Activated CD4-positive, alpha-beta T cell treated with anti-CD3 and anti-CD28 coated beads for 4 hours (primary cell): ENCODE measurements around the gene TRIM71.
"Not testable (repeated sequence)": the region's sequence is repeated elsewhere in the genome, so short reads cannot be mapped to it uniquely, and the experiment has no call there.

Experiments
- DNase-seq, 2 donors: peaks; one replicate each; pipeline ENCODE4 v3.0.0-alpha.2; 2020

TRIM71 gene

GRCh38 chr3:32844322-32844654, 26.5 kb downstream of the TRIM71 start:
- DNase-seq = no peak

- no peak for DNase-seq
Measured at GRCh38 chr3:32844914-32845313, 27.1 kb downstream of the TRIM71 start.

DNA sequence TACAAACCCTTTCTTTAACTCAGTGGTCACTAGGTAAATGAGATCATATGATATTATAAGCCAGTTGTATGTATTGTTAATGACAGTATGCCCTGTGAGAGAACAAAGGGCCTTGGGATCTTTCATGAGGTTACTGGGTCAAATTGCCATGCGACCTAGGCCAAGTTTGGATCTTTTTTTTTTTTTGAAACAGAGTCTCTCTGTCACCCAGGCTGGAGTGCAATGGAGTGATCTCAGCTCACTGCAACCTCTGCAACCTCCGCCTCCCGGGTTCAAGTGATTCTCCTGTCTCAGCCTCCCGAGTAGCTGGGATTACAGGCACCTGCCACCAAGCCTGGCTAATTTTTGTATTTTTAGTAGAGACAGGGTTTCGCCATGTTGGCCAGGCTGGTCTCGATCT, 27.7 kb downstream of the TRIM71 start:
- not testable (repeated sequence) for DNase-seq

GRCh38 chr3:32847045-32847444, 29.2 kb downstream of the TRIM71 start:
- DNase-seq = not testable (repeated sequence)

DNA sequence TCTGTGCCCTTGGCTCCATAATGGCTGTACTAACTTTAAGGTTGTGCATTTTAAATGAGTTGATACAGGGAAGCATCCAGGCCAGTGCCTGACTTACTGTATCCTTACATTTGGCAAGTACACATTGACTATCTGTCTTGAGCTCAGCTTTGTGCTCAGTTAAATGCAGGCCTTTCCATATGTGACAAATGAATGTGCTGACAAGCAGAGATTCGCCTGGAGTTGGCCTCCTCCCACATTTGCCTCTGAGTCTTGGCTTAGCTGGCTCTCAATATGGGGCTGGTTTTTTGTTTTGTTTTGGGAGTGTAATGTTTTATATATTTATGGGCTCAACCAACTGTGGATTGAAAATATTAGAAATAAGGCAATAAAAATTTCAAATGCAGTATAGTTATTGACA, 29.7 kb downstream of the TRIM71 start:
- DNase-seq = no peak

DNA sequence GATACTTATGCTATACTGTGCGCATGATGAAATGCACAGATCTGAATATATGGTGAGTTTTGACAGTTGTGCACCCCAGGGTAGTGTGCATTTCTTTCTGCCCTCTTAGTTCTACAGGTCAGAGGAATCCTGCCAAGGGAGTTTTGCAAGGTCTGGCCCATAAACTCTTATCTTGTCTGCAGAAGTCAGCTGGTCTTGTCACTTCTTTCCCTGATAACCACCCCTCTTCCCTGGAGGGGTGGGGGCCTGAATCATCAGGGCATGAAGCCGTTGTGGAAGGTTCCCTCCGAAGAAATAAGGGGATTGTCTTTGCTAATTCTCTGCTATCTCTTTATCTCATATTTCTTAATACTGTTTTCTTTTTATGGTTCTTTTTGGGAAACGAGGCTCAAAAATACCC, 30.4 kb downstream of the TRIM71 start:
- no peak for DNase-seq

DNA sequence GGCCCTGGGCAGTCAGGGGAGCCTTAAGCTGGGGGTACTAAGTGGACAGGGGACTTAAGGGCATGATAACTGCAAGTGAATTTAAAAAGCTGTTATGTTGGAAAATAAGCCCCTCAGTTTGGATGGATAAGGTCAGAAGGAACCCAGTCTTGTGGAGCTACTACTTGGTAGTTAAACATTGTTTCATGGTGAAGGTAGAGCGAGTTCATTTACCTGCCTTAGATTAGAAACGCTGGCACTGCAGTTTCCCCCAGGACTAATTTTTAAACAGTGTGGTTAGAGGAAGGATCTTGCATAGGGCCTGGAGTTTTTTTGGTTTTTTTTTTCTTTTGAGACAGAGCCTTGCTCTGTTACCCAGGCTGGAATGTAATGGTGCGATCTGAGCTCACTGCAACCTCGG, 31.2 kb downstream of the TRIM71 start:
- DNase-seq = no peak

- DNase-seq = no peak
Measured at GRCh38 chr3:32850226-32850625, 32.4 kb downstream of the TRIM71 start.

DNA sequence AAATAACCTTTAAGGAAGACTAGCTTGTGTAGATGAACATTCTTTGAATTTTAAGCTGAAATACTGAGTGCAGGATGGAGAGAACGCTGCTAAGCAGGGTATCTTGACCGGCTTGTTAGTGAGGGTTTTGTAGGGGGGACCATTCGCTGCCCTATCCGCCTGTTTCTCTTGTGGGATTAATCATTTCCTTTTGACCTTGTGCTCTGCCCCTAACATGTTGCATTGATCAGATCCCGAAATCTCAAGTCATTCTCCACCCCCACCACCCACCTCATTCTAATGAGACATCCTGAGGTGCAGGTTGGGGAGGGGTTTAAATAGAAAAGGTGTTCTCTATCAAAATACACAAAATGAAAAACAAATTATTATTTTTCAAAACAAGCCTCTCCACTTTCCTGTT, 32.8 kb downstream of the TRIM71 start:
- DNase-seq = no peak

- no peak for DNase-seq
Measured at GRCh38 chr3:32852146-32852545, 34.3 kb downstream of the TRIM71 start.

GRCh38 chr3:32855350-32855953, 37.7 kb downstream of the TRIM71 start:
- no peak for DNase-seq

DNA sequence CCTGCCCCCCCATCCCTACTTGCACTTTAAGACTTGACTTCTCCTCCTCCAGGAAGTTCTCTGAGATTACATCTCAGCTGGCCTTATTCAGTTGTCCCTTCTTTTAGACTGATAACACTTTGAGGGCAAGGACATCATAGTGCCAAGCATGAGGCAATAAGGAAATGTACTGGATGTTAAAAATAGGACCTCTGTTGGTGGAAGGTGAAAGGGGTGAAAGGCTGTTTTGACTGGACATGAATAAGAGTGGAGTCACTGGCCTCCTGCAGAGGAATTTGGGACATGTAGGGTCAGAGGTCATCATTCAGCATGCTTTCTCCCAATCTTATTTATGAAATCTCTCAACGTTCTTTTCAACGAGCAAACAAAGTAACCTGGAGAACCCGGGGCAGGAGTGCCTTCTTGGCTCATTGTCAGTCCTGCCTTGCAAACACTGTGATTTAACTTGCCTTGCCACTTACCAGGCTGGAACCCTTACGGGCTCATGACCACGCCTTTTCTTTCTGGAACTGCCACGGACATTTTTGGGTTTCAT, 38.6 kb downstream of the TRIM71 start:
- no peak for DNase-seq

DNA sequence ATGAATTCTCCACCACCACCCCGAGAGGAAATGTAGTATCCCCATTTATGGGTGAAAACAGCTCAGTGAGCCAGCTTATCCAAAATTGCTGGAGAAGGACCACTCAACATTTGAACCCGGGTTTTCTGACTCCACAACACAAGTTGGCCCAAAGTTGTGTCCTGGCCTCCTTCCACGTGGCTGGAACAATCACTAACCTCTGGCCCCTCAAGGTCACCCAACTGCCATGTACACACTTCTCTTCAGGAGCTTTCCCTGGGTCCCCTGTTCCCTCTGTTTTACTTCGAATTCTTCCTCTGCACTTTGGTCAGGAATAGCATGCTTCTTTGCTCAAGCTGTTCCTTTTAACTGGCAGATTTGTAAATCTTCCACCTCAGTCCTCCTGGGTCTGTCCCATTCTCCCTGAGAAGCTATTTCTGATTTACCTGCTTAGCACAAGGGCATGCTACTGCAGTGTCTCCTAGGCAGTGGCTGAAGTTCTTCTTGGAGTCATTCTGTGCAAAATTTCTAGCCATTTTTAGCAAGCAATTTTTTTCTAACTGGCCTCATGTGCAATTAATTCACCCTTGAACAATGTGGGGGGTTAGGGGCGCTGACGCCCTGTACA, 39.2 kb downstream of the TRIM71 start:
- no peak for DNase-seq

- DNase-seq = no peak
Measured at GRCh38 chr3:32857921-32858320, 40.1 kb downstream of the TRIM71 start.

- DNase-seq = no peak
Measured at GRCh38 chr3:32859604-32860237, 41.9 kb downstream of the TRIM71 start.

GRCh38 chr3:32860499-32860898, 42.7 kb downstream of the TRIM71 start:
- no peak for DNase-seq

DNA sequence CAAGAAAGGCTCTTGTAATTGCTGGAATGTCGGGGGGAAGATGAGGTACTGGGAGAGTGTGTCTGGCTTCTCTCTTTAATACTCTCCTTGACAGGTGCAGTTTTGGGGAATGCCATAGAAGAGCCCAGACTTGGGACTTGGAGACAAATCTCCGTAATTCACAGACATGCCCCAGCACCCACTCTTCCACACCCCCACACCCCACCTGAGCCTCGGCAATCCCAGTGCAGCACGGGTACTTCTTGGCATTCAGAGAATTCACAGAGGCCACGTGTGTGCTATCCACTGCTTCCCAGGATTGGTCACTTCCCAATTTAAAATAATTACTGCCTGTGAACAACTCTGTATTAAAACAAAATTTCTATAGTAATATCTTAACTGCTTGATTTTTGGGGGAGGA, 43.9 kb downstream of the TRIM71 start:
- DNase-seq = no peak

- DNase-seq = no peak
Measured at GRCh38 chr3:32862247-32862935, 44.6 kb downstream of the TRIM71 start.

GRCh38 chr3:32862936-32863487, 45.2 kb downstream of the TRIM71 start:
- no peak for DNase-seq

GRCh38 chr3:32865383-32865782, 47.6 kb downstream of the TRIM71 start:
- DNase-seq = no peak

DNA sequence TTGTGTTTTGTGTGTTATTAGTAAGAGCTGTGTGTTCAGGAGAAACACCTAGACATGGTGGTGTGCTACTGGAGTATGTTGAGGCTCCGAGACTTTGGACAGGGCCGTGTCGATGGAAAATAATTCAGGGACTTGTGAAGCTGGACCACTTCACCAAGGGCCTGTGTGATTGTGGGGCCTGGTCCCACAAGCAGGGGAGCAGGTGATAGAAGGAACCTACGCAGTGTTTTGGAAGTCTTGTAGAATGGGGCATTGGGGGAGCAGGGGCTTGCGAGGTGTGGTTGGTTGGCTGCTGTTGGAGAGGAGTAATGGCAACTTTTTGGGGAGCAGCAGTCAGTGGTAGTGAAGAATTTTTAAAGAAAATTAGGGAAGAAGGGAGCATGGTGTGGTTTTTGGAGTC, 48.7 kb downstream of the TRIM71 start:
- no peak for DNase-seq

DNA sequence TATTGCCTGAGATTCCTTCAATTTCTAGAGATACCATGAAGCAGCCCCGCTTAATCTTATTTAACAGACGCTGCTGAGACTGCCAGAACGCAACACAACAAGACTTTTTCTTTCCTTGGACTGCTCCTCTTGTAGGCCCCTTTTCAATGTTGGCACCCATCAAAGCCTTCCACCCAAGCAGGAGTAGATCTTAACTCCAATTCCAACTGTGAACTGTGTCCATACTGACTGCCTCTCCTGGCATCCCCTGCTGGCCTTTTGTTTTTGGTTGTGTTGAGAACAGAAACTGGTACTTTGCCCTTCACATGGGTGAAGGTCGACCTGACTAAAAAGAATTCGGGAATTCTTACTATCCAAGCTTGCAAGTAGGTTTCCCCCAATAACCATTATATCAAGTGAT, 50.2 kb downstream of the TRIM71 start:
- no peak for DNase-seq

GRCh38 chr3:32868719-32869512, 51.1 kb downstream of the TRIM71 start:
- no peak for DNase-seq
